GM15510 (cell line): ENCODE measurements around the gene INAFM1.

ENCODE experiments used
- POLR2A ChIP-seq: IDR thresholded peaks from 3 replicates; pipeline ENCODE4 v1.6.1; 2011; ENCODE audit warnings: borderline replicate concordance; ENCODE audit not compliant: insufficient read length; ENCODE audit errors: extremely low read depth

INAFM1 gene

GRCh38 chr19:47274071-47274890 is at the start of gene INAFM1:
Gene INAFM1, plus strand, starts transcription at chr19:47274885. Its CDS starts 35 bp downstream, at chr19:47274920.
- peak; percentile 54 for TF ChIP-seq POLR2A

GRCh38 chr19:47225746-47226425 is 48.8 kb upstream of the INAFM1 start:
- TF ChIP-seq POLR2A: peak; percentile 100

- TF ChIP-seq POLR2A: peak; percentile 69
Observed at GRCh38 chr19:47226426-47227351, 48.0 kb upstream of the INAFM1 start.

- TF ChIP-seq POLR2A: peak; percentile 53
Observed at GRCh38 chr19:47227352-47228167, 47.1 kb upstream of the INAFM1 start.

GRCh38 chr19:47228168-47228936 is 46.3 kb upstream of the INAFM1 start:
- TF ChIP-seq POLR2A: peak; percentile 25

- TF ChIP-seq POLR2A: no peak
Observed at GRCh38 chr19:47228937-47229675, 45.6 kb upstream of the INAFM1 start.

GRCh38 chr19:47229676-47230053 is 45.0 kb upstream of the INAFM1 start:
- TF ChIP-seq POLR2A: no peak

- TF ChIP-seq POLR2A: no peak
Observed at GRCh38 chr19:47230054-47230920, 44.4 kb upstream of the INAFM1 start.

GRCh38 chr19:47230921-47231214 is 43.8 kb upstream of the INAFM1 start, which contains the start of gene BBC3:
Gene BBC3, minus strand, starts transcription at chr19:47231199. Its CDS starts 2,768 bp downstream, at chr19:47228431.
- no peak for TF ChIP-seq POLR2A

GRCh38 chr19:47231215-47232054 is 43.2 kb upstream of the INAFM1 start:
- peak; percentile 53 for TF ChIP-seq POLR2A
